SK-N-SH treated with all-trans-retinoic acid at 6 μM for 48 hours (cell line): Measurements from ENCODE around the gene MYCN.

Experiments
- ESRRG ChIP-seq: fragments of 250-450 bp; sonication (Bioruptor Pico); IDR thresholded peaks from 2 replicates; pipeline ENCODE4 v1.6.1; 2021; ENCODE audit warnings: mild to moderate bottlenecking
- ISL1 ChIP-seq: fragments of 250-450 bp; sonication (Bioruptor Pico); IDR thresholded peaks from 2 replicates; pipeline ENCODE4 v2.1.2; 2022; ENCODE audit warnings: mild to moderate bottlenecking, moderate library complexity
- TCF4 ChIP-seq: fragments of 250-450 bp; sonication (Bioruptor Pico); IDR thresholded peaks from 2 replicates; pipeline ENCODE4 v1.8.0; 2021; ENCODE audit warnings: mild to moderate bottlenecking, moderate library complexity, borderline replicate concordance
- TF ChIP-seq, protein P1 (sequence below): fragments of 250-450 bp; sonication (Bioruptor Pico); IDR thresholded peaks from 2 replicates; pipeline ENCODE4 v1.5.1; 2020; ENCODE audit warnings: low read depth, mild to moderate bottlenecking, moderate library complexity

GRCh38 chr2:15932394-15933183, 7.8 kb upstream of the MYCN start:
- TF ChIP-seq, protein P1, sequence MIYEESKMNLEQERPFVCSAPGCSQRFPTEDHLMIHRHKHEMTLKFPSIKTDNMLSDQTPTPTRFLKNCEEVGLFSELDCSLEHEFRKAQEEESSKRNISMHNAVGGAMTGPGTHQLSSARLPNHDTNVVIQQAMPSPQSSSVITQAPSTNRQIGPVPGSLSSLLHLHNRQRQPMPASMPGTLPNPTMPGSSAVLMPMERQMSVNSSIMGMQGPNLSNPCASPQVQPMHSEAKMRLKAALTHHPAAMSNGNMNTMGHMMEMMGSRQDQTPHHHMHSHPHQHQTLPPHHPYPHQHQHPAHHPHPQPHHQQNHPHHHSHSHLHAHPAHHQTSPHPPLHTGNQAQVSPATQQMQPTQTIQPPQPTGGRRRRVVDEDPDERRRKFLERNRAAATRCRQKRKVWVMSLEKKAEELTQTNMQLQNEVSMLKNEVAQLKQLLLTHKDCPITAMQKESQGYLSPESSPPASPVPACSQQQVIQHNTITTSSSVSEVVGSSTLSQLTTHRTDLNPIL, result no peak
- no peak for TF ChIP-seq TCF4
- no peak for TF ChIP-seq ISL1
- TF ChIP-seq ESRRG (CRISPR knock-in tag), result no peak
